Measurements from ENCODE around the gene UFM1. TPM values are rescaled to one million over a fixed set of nuclear protein-coding genes. Genes with fewer than 3 reads are reported as not detected.
"Not testable (repeated sequence)": the region's sequence is repeated elsewhere in the genome, so short reads cannot be mapped to it uniquely, and the experiment has no call there.

Gene UFM1
- total RNA-seq, 1 donor from 2014 or later: 50.6 TPM

GRCh38 chr13:38355595-38356119, 6.0 kb downstream of the UFM1 start:
- H3K4me1 Mint-ChIP-seq (ENCODE audit: unreplicated experiment): peaks cover 12% of the 10 kb centered on the region
- no peak overlapping the region for H3K4me3 Mint-ChIP-seq
- H3K27ac Mint-ChIP-seq: no peak overlapping the region
- H3K27me3 Mint-ChIP-seq: no peaks in the 10 kb centered on the region
- no peaks in the 10 kb centered on the region for H3K9me3 Mint-ChIP-seq
- TF ChIP-seq CTCF (conservative IDR thresholded peaks at IDR 0.05): no peak
- DNase-seq (ENCODE audit: extremely low spot score, unreplicated experiment): no peak
- H3K36me3 Mint-ChIP-seq: peaks cover 26% of the 10 kb centered on the region

GRCh38 chr13:38358684-38359083, 9.0 kb downstream of the UFM1 start:
- H3K27me3 Mint-ChIP-seq: no peaks in the 10 kb centered on the region
- H3K4me3 Mint-ChIP-seq: no peak overlapping the region
- H3K27ac Mint-ChIP-seq: no peak overlapping the region
- H3K36me3 Mint-ChIP-seq: peaks cover 32% of the 10 kb centered on the region
- no peaks in the 10 kb centered on the region for H3K4me1 Mint-ChIP-seq (ENCODE audit: unreplicated experiment)
- no peaks in the 10 kb centered on the region for H3K9me3 Mint-ChIP-seq
- no peak for DNase-seq (ENCODE audit: extremely low spot score, unreplicated experiment)
- no peak for TF ChIP-seq CTCF (conservative IDR thresholded peaks at IDR 0.05)

- no peak for TF ChIP-seq CTCF (conservative IDR thresholded peaks at IDR 0.05)
- H3K36me3 Mint-ChIP-seq: peaks cover 24% of the 10 kb centered on the region
- H3K4me1 Mint-ChIP-seq (ENCODE audit: unreplicated experiment): no peaks in the 10 kb centered on the region
- H3K27ac Mint-ChIP-seq: no peak overlapping the region
- H3K27me3 Mint-ChIP-seq: no peaks in the 10 kb centered on the region
- H3K9me3 Mint-ChIP-seq: no peaks in the 10 kb centered on the region
- no peak for DNase-seq (ENCODE audit: extremely low spot score, unreplicated experiment)
- no peak overlapping the region for H3K4me3 Mint-ChIP-seq
These were observed 12.1 kb downstream of the UFM1 start for GRCh38 chr13:38361542-38362262.

- TF ChIP-seq CTCF (conservative IDR thresholded peaks at IDR 0.05): no peak
- Mint-ChIP-seq H3K9me3 (no peaks in the 10 kb centered on the region), H3K27ac (no peak overlapping the region), H3K36me3 (peaks cover 24% of the 10 kb centered on the region), H3K4me1 (ENCODE audit: unreplicated experiment) (no peaks in the 10 kb centered on the region), H3K27me3 (no peaks in the 10 kb centered on the region), H3K4me3 (no peak overlapping the region)
- no peak for DNase-seq (ENCODE audit: extremely low spot score, unreplicated experiment)
These were observed 13.6 kb downstream of the UFM1 start for GRCh38 chr13:38363219-38363618.

- H3K4me1 Mint-ChIP-seq (ENCODE audit: unreplicated experiment); H3K4me3 Mint-ChIP-seq; H3K9me3 Mint-ChIP-seq; H3K27ac Mint-ChIP-seq; DNase-seq (ENCODE audit: extremely low spot score, unreplicated experiment); H3K27me3 Mint-ChIP-seq: not testable (repeated sequence)
- peaks cover 24% of the 10 kb centered on the region for H3K36me3 Mint-ChIP-seq
These were observed 14.1 kb downstream of the UFM1 start for GRCh38 chr13:38363746-38364145.

- no peaks in the 10 kb centered on the region for H3K4me1 Mint-ChIP-seq (ENCODE audit: unreplicated experiment)
- no peak for DNase-seq (ENCODE audit: extremely low spot score, unreplicated experiment)
- H3K36me3 Mint-ChIP-seq: peaks cover 19% of the 10 kb centered on the region
- no peaks in the 10 kb centered on the region for H3K27me3 Mint-ChIP-seq
- H3K9me3 Mint-ChIP-seq: no peaks in the 10 kb centered on the region
- no peak overlapping the region for H3K4me3 Mint-ChIP-seq
- H3K27ac Mint-ChIP-seq: no peak overlapping the region
- no peak for TF ChIP-seq CTCF (conservative IDR thresholded peaks at IDR 0.05)
These were observed 16.0 kb downstream of the UFM1 start for GRCh38 chr13:38365661-38366060.

All from type B pancreatic cell (in vitro differentiated cells).